Thyroid gland (tissue), 4 donors: ENCODE data around the gene LHFPL2.

Experiments used
- CTCF ChIP-seq, 6 experiments: fragments of 200-600 bp in 3 of 6; fragments of 450-650 bp in 3 of 6; sonication (generic) in 3 of 6; IDR thresholded peaks; one replicate each; pipeline ENCODE4 v1.5.1; 2016 to 2019; ENCODE audit warnings: antibody characterized with exemption in 6 of 6, mild to moderate bottlenecking in 2 of 6, inconsistent platforms in 1 of 6, moderate library complexity in 1 of 6
- POLR2A ChIP-seq, 2 donors: fragments of 450-650 bp; IDR thresholded peaks; one replicate each; pipeline ENCODE4 v1.6.1; 2017; ENCODE audit warnings: antibody characterized with exemption in 2 of 2, mild to moderate bottlenecking in 2 of 2, moderate library complexity in 1 of 2

DNA sequence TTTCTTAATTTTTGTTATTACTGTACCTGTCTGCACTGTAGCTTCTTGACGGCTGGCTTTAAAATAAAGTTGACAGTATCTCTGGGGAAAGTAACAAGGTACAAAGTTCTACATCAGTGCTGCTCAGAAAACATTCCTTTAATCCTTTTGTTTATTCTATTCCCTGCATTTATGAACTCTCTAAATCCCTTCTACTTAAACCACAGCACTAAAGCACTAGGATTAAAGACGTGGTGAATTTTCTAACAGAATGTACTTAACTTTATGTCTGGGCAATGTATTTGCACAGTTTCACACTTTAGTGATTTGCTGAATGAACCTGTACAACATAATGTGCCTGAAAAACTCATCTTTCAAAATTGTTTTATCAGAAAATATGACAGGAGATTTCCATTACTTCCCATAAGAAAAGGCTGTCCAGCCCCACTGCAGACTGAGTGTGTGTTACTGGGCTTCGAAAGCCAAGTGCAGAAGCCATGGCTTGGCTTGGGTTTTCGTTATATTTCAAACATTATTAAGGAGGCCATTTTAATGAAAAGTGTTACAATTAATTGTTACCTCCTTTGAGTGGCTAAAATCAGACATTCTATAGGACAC lies 43.8 kb downstream of the LHFPL2 start:
- TF ChIP-seq CTCF (IDR thresholded peaks at IDR 0.05) (no peak), POLR2A (IDR thresholded peaks at IDR 0.05) (no peak)
